ENCODE data around the gene TFPT. TPM values are rescaled to one million over a fixed set of nuclear protein-coding genes. Genes with fewer than 3 reads are reported as not detected.

Gene TFPT
- total RNA-seq, 1 donor from 2014 or later, result 25.2 TPM

- peaks cover 11% of the 10 kb centered on the region for H3K36me3 Mint-ChIP-seq (ENCODE audit: low read depth, unreplicated experiment)
- H3K27ac ChIP-seq (ENCODE audit: low read depth, low read length), result peak overlapping the region; percentile 39
- DNase-seq (ENCODE audit: low read depth), result peak; percentile 49
These were observed 39.3 kb upstream of the TFPT start for GRCh38 chr19:54154603-54155345.

GRCh38 chr19:54153731-54154326 lies 38.4 kb upstream of the TFPT start:
- Histone ChIP-seq H3K79me2 (ENCODE audit: insufficient read depth, low read length) (peaks cover 16% of the 10 kb centered on the region), H3K27ac (ENCODE audit: low read depth, low read length) (no peak overlapping the region), H4K20me1 (ENCODE audit: insufficient read depth, low read length) (peaks cover 62% of the 10 kb centered on the region), H3K9ac (ENCODE audit: low read length) (no peak overlapping the region), H2AFZ (ENCODE audit: low read depth, low read length) (no peak overlapping the region), H3K4me2 (ENCODE audit: low read length) (no peak overlapping the region), H3K27me3 (ENCODE audit: insufficient read depth, low read length) (no peaks in the 10 kb centered on the region), H3K9me3 (ENCODE audit: insufficient read depth, low read depth, low read length) (no peaks in the 10 kb centered on the region), H3K36me3 (ENCODE audit: insufficient read depth, low read length) (peaks cover 48% of the 10 kb centered on the region), H3K4me1 (ENCODE audit: insufficient read depth, low read length) (peaks cover 21% of the 10 kb centered on the region), H3K4me3 (ENCODE audit: insufficient read depth, low read depth, low read length) (no peak overlapping the region)
- FAIRE-seq, result no peak
- no peaks in the 10 kb centered on the region for H3K27me3 Mint-ChIP-seq (ENCODE audit: low read depth, unreplicated experiment)
- no peak for DNase-seq (ENCODE audit: low read depth)
- no peak for TF ChIP-seq CTCF (IDR thresholded peaks at IDR 0.05; ENCODE audit: insufficient read depth, low read depth, low read length)
- no peak for TF ChIP-seq EZH2 (IDR thresholded peaks at IDR 0.05; ENCODE audit: insufficient read depth, low read length)
- peaks cover 5% of the 10 kb centered on the region for H3K4me1 Mint-ChIP-seq (ENCODE audit: low read depth, unreplicated experiment)
- peak overlapping the region; percentile 20 for H3K4me3 Mint-ChIP-seq (ENCODE audit: unreplicated experiment)
- H3K27ac Mint-ChIP-seq (ENCODE audit: unreplicated experiment), result no peak overlapping the region
- H3K36me3 Mint-ChIP-seq (ENCODE audit: low read depth, unreplicated experiment), result peaks cover 14% of the 10 kb centered on the region
- H3K9me3 Mint-ChIP-seq (ENCODE audit: unreplicated experiment), result no peaks in the 10 kb centered on the region

More at GRCh38 chr19:54154603-54155345, 39.3 kb upstream of the TFPT start:
- Histone ChIP-seq H3K36me3 (ENCODE audit: insufficient read depth, low read length) (peaks cover 41% of the 10 kb centered on the region), H2AFZ (ENCODE audit: low read depth, low read length) (no peak overlapping the region), H3K79me2 (ENCODE audit: insufficient read depth, low read length) (peaks cover 18% of the 10 kb centered on the region), H3K4me3 (ENCODE audit: insufficient read depth, low read depth, low read length) (no peak overlapping the region), H3K9ac (ENCODE audit: low read length) (peak overlapping the region; percentile 29), H3K27me3 (ENCODE audit: insufficient read depth, low read length) (no peaks in the 10 kb centered on the region), H3K4me1 (ENCODE audit: insufficient read depth, low read length) (peaks cover 25% of the 10 kb centered on the region), H4K20me1 (ENCODE audit: insufficient read depth, low read length) (peaks cover 54% of the 10 kb centered on the region), H3K4me2 (ENCODE audit: low read length) (peak overlapping the region; percentile 30), H3K9me3 (ENCODE audit: insufficient read depth, low read depth, low read length) (no peaks in the 10 kb centered on the region)
- TF ChIP-seq EZH2 (IDR thresholded peaks at IDR 0.05; ENCODE audit: insufficient read depth, low read length) (no peak), CTCF (IDR thresholded peaks at IDR 0.05; ENCODE audit: insufficient read depth, low read depth, low read length) (no peak)
- H3K4me1 Mint-ChIP-seq (ENCODE audit: low read depth, unreplicated experiment), result peaks cover 5% of the 10 kb centered on the region
- no peaks in the 10 kb centered on the region for H3K9me3 Mint-ChIP-seq (ENCODE audit: unreplicated experiment)
- H3K27ac Mint-ChIP-seq (ENCODE audit: unreplicated experiment), result peak overlapping the region; percentile 58
- no peaks in the 10 kb centered on the region for H3K27me3 Mint-ChIP-seq (ENCODE audit: low read depth, unreplicated experiment)
- no peak overlapping the region for H3K4me3 Mint-ChIP-seq (ENCODE audit: unreplicated experiment)
- no peak for FAIRE-seq
